ENCODE data around the gene ZC3H14. TPM values are rescaled to one million over a fixed set of nuclear protein-coding genes. Genes with fewer than 3 reads are reported as not detected.

Gene ZC3H14
- total RNA-seq, 1 donor from 2014 or later = 55.8 TPM

DNA sequence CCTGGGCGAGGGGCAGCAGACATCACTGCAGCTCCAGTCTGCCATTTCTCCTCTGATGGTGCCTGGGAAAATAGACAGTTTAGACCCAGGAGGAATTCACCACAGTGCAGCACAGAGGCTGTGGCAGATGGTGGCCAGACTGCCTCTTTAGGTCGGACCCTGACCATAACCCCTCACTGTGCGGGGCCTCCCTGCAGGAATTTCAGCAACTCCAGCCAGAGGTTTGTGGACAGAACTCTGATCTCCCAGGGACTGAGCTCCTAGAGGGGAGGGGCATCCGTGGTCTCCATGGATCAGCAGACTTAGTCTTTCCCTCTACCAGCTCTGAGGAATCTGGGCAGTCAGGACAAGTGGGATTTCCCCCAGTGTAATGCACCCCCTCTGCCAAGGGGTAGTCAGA is 106.5 kb downstream of the ZC3H14 start:
- Histone ChIP-seq H3K27ac (ENCODE audit: low read depth, low read length) (no peak overlapping the region), H3K4me2 (ENCODE audit: low read length) (no peak overlapping the region), H3K4me1 (ENCODE audit: insufficient read depth, low read length) (no peaks in the 10 kb centered on the region), H2AFZ (ENCODE audit: low read depth, low read length) (no peak overlapping the region), H4K20me1 (ENCODE audit: insufficient read depth, low read length) (no peaks in the 10 kb centered on the region), H3K4me3 (ENCODE audit: insufficient read depth, low read depth, low read length) (no peak overlapping the region), H3K9ac (ENCODE audit: low read length) (no peak overlapping the region), H3K79me2 (ENCODE audit: insufficient read depth, low read length) (no peaks in the 10 kb centered on the region), H3K36me3 (ENCODE audit: insufficient read depth, low read length) (no peaks in the 10 kb centered on the region), H3K27me3 (ENCODE audit: insufficient read depth, low read length) (no peaks in the 10 kb centered on the region), H3K9me3 (ENCODE audit: insufficient read depth, low read depth, low read length) (no peaks in the 10 kb centered on the region)
- TF ChIP-seq EZH2 (IDR thresholded peaks at IDR 0.05; ENCODE audit: insufficient read depth, low read length) = no peak
- TF ChIP-seq, protein P1, sequence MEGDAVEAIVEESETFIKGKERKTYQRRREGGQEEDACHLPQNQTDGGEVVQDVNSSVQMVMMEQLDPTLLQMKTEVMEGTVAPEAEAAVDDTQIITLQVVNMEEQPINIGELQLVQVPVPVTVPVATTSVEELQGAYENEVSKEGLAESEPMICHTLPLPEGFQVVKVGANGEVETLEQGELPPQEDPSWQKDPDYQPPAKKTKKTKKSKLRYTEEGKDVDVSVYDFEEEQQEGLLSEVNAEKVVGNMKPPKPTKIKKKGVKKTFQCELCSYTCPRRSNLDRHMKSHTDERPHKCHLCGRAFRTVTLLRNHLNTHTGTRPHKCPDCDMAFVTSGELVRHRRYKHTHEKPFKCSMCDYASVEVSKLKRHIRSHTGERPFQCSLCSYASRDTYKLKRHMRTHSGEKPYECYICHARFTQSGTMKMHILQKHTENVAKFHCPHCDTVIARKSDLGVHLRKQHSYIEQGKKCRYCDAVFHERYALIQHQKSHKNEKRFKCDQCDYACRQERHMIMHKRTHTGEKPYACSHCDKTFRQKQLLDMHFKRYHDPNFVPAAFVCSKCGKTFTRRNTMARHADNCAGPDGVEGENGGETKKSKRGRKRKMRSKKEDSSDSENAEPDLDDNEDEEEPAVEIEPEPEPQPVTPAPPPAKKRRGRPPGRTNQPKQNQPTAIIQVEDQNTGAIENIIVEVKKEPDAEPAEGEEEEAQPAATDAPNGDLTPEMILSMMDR (IDR thresholded peaks at IDR 0.05; ENCODE audit: insufficient read depth, low read depth, low read length) = no peak
- FAIRE-seq (no peak), DNase-seq (ENCODE audit: low read depth) (no peak)
- no peaks in the 10 kb centered on the region for H3K4me1 Mint-ChIP-seq (ENCODE audit: low read depth, unreplicated experiment)
- no peak overlapping the region for H3K4me3 Mint-ChIP-seq (ENCODE audit: unreplicated experiment)
- peaks cover 6% of the 10 kb centered on the region for H3K27me3 Mint-ChIP-seq (ENCODE audit: low read depth, unreplicated experiment)
- no peak overlapping the region for H3K27ac Mint-ChIP-seq (ENCODE audit: unreplicated experiment)
- H3K9me3 Mint-ChIP-seq (ENCODE audit: unreplicated experiment) = peaks cover 8% of the 10 kb centered on the region
- H3K36me3 Mint-ChIP-seq (ENCODE audit: low read depth, unreplicated experiment) = no peaks in the 10 kb centered on the region

Other genes with a start within 250 kb of the ZC3H14 start
- 0.12 and 0.14 TPM in 2 replicates for gene KCNK10, start 239.8 kb upstream of the ZC3H14 start, total RNA-seq
- gene SPATA7, start 177.4 kb upstream of the ZC3H14 start, total RNA-seq = 5.9 and 6.5 TPM in 2 replicates
- gene PTPN21, start 8.0 kb upstream of the ZC3H14 start, total RNA-seq = 30.1 and 30.2 TPM in 2 replicates
- gene EML5, start 229.9 kb downstream of the ZC3H14 start, total RNA-seq = 0.05 and 0.07 TPM in 2 replicates